HG02943 (cell line): ENCODE results near the gene EIF2B5.
A peak's percentile ranks its signal among the peaks of the same experiment; 100 is the strongest.
"Not testable (repeated sequence)": the region's sequence is repeated elsewhere in the genome, so short reads cannot be mapped to it uniquely, and the experiment has no call there.

Experiments
- ATAC-seq: cut with Tn5 transposase; IDR thresholded peaks from one replicate; pipeline ENCODE4 v1.9.1; 2021; ENCODE audit warnings: mild to moderate bottlenecking, low read depth, moderate library complexity; ENCODE audit not compliant: unreplicated experiment

EIF2B5 gene

DNA sequence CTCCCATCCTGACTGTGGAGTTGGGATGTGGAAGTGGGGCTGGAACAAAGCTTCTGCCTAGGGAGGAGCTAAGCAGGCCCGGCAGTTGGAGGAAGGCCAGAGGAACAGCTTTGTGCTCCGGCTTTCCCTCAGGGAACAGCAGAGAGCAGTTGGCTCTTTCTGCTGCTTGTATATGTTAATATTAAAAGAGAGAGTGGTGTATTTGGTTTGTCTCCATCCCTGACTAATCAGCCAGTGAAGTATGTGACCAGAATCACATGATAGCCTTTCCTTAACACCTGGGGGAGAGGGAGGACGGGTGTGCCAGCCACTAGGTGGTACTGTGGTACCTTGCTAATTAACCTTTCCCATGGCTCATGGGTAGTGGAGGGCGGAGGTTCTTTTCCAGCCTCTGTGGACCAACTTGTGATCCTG, 10.0 kb downstream of the EIF2B5 start:
- ATAC-seq: no peak

DNA sequence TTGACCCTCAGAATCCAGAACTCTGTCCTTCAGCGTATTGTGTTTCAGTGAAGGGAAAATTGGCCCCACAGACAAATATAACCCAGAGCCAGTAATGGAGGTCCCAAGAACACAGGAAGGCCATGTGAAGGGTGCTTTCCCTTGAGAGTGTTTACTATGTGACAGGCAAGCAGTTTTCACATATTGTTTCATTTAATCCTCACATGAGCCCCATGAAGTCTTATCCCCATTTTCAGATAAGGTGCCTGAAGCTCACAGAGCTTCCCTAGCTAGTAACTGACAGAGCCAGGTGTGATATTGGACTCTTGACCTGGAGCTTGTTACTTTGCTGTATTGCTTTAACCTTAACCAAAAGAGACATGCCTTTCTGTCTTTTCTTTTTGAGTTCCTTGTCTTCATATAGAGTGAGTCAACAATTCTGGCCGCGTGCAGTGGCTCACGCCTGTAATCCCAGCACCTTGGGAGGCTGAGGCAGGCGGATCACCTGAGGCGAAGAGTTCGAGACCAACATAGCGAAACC, 10.7 kb downstream of the EIF2B5 start:
- ATAC-seq: no peak

DNA sequence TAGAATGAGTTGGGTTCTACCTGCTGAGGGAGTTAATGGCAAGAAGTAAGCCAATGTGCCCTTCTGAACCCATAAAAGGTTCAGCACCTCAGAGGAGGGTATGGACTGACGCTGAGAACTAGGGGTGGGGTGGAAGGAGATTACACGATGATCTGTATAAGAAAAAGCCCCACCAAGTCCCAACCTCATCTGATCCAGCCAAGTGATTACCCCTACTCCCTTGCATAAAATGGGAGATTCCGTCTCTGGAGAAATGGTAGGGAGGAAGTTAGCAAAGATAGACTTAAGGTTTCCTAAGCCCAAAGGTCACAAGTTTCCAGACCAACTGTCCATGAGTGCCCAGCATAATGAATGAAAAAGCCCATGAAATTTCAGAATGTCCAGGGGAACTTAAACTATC, 12.9 kb downstream of the EIF2B5 start:
- no peak for ATAC-seq

- ATAC-seq: no peak
Observed at GRCh38 chr3:184149123-184149522, 14.0 kb downstream of the EIF2B5 start.

- ATAC-seq: not testable (repeated sequence)
Observed at GRCh38 chr3:184149770-184150169, 14.6 kb downstream of the EIF2B5 start.

DNA sequence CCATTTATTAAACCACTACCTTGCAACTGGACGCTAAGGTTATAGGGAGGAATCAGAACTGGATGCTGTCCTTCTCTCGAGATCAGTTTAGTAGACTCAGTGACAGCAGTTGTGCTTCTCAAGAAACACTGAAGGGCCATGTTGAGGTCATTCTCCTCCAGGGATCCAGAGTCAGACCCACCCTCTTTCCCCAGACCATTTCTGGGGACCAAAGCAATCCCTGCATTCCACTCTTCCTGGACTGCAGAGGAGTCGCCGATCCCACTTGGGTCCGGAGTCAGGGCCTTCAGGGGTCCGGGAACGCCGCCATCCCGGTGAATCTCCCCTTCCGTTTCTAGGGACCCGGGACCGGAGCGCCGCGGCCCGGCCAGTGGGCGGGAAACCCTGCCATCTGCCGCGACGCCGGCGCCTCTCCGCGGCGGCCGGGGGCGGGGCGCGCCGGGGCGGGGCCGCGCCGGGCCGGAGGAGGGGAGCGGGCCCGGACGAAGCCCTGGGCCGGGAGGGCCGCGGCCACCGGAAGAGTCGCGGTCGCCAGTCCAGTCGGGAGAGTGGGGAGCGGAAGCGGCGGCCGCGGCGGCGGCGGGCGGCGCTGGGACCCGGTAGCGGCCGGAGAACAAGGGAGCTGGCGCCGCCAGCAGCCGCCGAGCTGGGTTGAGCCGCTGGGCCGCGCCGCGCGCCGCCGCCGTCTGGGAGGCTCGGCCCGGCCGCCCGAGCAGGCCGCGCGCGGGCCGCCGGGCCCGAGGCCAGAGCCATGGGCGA, 19.9 kb downstream of the EIF2B5 start, which contains the start of gene DVL3:
DVL3 (plus strand) TSS at position 493 of the 759 bp plus-strand sequence; CDS start at position 752, 259 bp downstream.
- peak; percentile 70 for ATAC-seq

DNA sequence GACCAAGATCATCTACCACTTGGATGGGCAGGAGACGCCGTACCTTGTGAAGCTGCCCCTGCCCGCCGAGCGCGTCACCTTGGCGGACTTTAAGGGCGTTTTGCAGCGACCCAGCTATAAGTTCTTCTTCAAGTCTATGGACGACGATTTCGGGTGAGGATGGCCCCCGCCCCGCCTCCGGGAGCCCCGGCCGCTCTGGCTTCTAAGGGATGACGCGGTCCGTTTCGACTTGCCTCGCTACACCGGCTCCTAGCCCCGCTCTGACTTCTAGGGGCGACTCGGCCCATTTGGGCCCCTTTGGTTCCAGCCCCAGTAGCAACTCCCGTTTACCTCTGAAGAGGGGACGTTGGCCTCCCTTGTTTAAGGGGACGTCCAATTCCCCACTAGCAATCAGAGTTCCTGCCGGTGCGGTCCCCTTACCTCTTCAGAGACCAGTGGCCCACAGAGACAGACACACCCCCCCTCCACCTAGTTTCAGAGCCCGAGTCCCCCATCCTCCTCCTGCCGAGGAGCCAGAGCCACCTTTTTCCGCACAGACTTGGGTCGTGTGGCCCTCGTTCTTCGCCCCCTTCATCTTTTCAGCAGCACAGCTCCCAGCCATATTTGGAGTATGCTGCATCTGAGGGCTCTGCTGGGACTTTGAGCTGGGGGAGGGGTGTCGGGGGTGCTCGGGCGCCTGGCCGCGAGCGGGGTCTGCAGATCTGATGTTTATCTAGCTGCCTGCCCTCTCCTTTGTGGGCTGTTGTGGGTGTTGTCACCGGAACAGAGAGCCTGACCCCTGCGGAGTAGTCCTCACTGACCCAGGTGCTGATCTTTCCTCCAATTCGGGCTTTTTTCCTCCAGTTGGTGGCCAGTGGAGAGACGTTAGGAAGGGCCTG, 20.7 kb downstream of the EIF2B5 start:
- ATAC-seq: peak; percentile 32

- no peak for ATAC-seq
Observed at GRCh38 chr3:184156522-184156955, 21.4 kb downstream of the EIF2B5 start.

- no peak for ATAC-seq
Observed at GRCh38 chr3:184157206-184157605, 22.0 kb downstream of the EIF2B5 start.

DNA sequence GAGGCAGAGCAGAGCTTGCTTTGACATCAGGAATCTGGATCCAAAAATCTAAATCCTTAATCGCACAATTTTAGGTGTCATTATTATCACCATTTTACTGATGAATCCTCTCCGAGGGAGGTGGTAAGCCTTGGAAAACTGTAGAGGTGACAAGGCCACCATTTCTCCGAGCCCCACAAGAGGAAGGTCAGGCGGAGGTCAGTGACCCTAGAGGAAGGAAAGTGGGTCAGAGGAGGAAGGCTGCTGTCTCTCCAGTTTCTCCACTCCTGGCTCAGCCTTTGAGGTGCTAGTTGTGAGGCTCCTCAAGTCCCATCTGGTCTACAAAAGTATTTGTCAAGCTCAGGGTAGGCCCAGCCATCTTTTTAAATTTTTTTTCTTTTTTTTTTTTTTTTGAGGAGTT, 23.2 kb downstream of the EIF2B5 start:
- no peak for ATAC-seq

DNA sequence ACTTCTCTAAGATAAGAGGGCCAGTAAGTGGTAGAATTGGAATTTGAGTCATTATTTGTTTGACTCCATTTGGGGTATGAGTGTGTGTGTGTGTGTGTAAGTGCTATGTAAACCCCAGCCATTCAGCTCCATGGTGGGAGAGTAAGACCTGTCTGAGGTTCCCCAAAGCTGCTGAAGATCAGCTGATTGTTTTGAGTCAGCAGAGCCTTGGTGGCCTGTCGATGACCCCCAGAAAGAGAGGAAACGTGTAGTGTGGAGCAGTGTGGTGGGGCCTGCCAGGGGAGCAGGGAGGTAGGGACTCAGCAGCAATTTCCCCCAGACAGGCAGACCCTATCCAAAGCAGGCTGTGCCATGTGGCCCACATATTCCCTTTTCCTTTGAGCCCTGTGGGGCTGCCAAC, 25.3 kb downstream of the EIF2B5 start:
- ATAC-seq: no peak

GRCh38 chr3:184162571-184163070, 27.5 kb downstream of the EIF2B5 start:
- not testable (repeated sequence) for ATAC-seq

- no peak for ATAC-seq
Observed at GRCh38 chr3:184164648-184165330, 29.6 kb downstream of the EIF2B5 start.

DNA sequence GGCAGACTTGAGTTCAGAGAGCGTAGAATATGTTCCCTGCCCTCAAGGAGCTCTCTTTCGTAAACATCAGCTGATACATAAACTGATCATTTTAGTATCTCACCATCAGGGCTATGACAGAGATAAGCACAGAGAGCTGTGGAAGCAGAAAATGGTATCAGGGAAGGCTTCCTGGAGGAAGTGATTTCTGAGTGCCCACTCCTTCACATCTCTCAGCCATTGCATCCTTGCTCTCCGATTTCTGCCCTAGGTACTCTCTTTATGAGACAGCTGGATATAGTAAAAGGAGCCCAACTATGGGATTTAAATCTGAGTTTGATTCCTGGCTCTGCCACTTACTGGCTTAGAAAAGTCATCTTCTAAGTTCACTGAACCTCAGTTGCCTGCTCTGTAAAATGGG, 30.4 kb downstream of the EIF2B5 start:
- no peak for ATAC-seq

- no peak for ATAC-seq
Observed at GRCh38 chr3:184166671-184167070, 31.5 kb downstream of the EIF2B5 start.

- ATAC-seq: no peak
Observed at GRCh38 chr3:184167786-184168185, 32.6 kb downstream of the EIF2B5 start.

- no peak for ATAC-seq
Observed at GRCh38 chr3:184168363-184169120, 33.4 kb downstream of the EIF2B5 start.

DNA sequence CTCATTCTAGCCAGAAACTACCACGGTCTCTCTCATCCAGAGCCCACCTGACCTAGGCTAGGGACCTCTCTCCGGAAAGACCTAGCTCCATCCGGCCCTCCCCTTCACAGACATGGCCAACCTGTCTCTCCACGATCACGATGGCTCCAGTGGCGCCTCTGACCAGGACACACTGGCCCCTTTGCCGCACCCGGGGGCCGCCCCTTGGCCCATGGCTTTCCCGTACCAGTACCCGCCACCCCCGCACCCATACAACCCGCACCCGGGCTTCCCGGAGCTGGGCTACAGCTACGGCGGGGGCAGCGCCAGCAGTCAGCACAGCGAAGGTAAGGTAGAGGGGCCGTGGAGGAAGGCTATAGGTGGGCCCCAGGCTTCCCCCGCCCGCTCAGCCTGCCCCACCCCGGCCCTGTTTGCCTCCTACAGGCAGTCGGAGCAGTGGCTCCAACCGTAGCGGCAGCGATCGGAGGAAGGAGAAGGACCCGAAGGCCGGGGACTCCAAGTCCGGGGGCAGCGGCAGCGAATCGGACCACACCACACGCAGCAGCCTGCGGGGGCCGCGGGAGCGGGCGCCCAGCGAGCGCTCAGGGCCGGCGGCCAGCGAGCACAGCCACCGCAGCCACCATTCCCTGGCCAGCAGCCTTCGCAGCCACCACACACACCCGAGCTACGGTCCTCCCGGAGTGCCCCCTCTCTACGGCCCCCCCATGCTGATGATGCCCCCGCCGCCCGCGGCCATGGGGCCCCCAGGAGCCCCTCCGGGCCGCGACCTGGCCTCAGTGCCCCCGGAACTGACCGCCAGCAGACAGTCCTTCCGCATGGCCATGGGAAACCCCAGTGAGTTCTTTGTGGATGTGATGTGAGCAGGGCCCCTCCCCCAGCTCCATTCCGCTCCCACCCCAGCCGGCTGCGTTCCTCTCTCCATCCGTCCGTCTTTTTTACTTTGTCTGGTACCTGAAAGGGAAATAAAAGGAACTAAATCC, 35.0 kb downstream of the EIF2B5 start:
- ATAC-seq: no peak

- ATAC-seq: no peak
Observed at GRCh38 chr3:184171562-184171961, 36.4 kb downstream of the EIF2B5 start.
